ENCODE measurements around the gene RAB36.

RAB36 gene

GRCh38 chr22:23108249-23109078, 36.8 kb upstream of the RAB36 start:
- no peak for DNase-seq (ENCODE audit: low read depth)

- DNase-seq (ENCODE audit: low read depth), result no peak
These were observed 36.3 kb upstream of the RAB36 start for GRCh38 chr22:23109079-23109347.

- no peak for DNase-seq (ENCODE audit: low read depth)
These were observed 35.8 kb upstream of the RAB36 start for GRCh38 chr22:23109441-23109978.

DNA sequence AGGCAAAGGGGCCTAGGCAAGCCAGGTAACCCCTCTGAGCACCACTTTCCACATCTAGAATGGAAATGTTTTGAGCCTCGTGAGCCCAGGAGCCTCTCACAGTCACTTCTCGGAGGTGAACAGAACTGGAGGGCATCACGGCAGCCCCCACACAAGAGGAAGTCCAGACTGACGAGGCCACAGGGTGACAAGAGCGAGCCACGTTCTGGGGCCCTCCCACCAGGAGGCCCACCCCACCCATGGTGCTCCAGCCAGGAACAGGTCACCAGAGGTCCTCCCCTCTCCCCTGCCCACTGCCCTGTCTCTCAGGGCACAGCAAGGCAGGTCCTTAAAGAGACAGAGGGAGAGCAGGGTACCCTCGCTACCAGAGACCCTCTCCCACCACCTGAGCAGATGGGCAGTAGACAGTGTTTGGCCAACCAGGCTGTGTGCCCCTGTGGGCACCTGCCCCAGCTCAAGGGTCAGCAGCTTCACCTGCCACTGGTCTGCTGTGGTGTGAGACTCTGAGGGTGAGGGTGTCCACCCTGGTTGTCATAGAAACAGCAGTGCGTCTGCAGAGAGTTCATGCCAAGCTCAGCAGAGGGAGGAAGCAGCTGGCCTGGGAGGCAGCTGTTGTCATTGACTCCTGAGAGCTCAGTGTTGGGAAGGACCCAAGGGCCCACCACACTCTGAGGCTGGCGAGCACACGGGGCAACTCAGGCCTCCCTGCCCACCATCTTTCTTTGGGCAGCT, 34.9 kb upstream of the RAB36 start:
- DNase-seq (ENCODE audit: low read depth), result no peak

DNA sequence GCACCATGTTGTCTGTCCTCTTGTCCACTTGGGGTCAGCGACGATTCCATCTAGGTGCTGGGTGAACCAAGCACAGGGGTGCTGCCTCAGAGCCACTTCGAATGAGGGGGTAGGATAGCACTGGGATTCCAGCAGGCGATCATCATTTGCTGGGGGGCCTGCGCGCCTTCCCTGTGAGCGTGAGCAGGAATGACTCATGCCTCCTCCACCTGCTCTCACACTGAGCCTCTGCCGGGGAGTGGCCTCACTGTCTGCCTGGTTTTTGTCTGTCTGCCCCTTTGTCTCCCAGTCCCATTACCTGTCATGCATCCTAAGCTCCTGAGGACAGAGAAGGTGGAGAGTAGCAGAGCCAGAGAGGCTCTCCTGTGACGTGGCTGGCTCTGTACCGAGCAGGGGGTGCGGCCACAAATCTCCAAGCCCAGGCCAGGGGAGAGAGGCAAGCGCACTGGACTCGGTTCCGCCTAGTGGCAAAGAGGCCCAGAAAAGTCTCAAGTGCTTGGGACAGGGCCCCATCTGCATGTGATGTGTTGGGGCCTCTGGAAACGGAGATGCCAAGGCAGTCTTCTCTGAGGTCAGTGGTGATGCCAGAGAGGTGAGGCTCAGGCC, 34.3 kb upstream of the RAB36 start:
- no peak for DNase-seq (ENCODE audit: low read depth)

DNA sequence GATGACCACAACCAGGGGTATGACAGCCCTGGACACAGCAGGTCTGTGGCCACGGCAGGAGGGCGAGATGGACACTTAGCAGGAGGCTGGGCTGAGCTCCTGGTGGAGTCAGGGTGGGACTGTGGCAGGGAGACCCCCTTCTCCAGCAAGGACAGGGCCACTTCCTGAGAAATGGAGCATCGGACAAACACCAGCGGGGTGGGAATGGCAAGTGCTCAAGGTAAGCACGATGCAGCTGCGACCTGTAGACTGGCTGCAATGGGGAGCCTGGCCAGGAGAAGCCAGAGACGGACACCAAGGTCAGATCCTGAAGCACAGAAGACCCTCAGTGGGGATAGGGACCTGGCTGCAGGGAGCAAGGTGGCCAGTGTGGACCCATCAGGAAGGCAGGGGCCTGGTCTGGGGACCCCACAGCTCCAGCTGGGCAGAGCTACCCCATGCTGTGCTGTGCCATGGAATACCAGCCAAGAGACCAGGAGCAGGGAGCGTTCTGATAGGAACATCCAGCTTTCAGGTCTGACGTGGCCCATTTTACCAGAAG, 32.7 kb upstream of the RAB36 start:
- no peak for DNase-seq (ENCODE audit: low read depth)

DNA sequence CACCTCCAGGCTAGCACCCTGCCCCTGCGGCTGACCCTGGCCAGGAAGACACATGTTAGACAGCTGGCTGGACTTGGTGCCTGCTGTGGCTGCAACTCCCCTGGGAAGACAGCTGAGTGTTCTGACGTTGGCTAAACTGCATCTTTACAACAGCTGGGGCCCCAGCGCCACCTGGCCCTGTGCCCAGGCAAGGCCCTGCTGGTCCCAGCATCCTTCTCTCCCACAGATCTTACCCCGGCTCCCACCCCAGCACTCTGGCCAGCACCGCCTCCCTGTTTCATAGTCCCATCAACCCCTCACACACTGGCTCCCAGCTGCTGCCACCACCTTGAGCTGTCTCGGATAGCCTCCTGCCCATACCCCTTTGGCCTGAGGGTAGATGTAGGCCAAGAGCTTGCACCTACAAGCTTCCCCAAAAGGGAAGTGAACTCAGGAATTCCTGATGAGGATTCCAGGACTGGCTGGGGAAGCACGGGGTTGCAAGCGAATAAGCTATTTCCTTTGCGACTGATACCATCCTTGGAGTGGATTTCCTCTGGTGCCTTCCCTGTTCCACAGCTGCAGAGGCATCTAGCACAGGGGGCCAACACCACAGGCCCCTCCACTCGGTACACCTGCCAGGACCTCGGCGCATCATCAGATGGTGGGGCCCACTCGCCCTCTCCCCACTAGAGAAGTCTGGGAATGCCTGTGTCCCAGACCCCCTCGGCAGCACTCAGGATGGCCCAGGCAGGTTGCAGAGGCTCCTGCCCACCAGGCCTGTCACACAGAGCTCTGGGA, 32.0 kb upstream of the RAB36 start:
- DNase-seq (ENCODE audit: low read depth), result no peak

- no peak for DNase-seq (ENCODE audit: low read depth)
These were observed 31.2 kb upstream of the RAB36 start for GRCh38 chr22:23113847-23114720.

GRCh38 chr22:23114721-23115020, 30.6 kb upstream of the RAB36 start:
- no peak for DNase-seq (ENCODE audit: low read depth)

DNA sequence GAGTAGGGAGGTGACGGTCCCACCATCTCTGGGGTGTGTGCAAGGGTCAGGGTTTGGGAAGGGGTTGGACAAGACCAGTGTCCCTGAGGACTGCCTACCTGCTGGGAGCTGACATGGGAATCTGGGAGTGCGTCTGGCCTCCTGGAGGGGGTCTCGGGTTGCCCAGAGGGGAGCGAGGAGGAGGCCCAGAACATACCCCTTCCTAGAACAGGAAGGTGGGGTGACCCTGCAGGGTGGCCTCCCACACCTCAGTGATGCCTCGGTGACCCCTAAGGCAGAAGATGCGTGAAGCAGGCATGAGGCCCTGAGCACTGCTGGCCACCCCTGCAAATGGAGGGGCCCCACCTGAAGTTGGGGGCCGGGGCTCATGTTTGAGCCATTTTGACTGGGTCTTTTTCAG, 29.9 kb upstream of the RAB36 start:
- no peak for DNase-seq (ENCODE audit: low read depth)

DNA sequence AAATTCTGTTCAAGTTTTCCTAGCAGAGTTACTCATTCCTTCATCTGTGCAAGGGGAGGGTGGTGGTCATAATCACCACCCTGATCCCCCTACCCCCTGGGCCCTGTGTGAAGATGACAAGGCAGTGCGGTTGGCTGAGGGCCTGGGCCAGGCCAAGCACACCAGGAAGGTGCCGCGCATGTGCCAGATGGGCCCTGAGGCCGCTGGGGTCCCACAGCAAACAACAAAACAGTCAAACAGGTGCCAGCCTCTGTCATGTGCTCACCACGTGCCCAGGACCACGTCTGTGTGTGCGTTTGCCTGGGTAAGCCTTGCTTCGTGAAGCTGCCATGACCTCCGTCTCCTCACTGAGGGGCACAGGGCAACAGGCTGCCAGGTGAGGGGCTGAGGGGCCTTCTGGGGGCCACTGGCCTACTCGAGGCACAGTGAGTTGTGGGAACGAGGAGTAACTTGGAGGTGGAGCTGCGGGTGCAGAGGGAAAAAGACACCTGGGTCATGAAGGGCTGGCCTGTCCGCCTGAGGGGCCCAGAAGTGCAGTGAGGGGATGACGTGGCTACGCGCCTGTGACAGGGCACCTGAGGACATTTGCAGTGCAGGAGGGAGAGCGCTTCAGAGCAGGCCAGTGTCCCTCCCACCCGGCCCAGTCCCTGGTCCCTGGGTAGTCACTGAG, 29.3 kb upstream of the RAB36 start:
- no peak for DNase-seq (ENCODE audit: low read depth)

- DNase-seq (ENCODE audit: low read depth), result no peak
These were observed 28.6 kb upstream of the RAB36 start for GRCh38 chr22:23116506-23117263.

- no peak for DNase-seq (ENCODE audit: low read depth)
These were observed 28.0 kb upstream of the RAB36 start for GRCh38 chr22:23117275-23117674.

GRCh38 chr22:23117891-23118646, 27.2 kb upstream of the RAB36 start:
- DNase-seq (ENCODE audit: low read depth), result no peak

- DNase-seq (ENCODE audit: low read depth), result no peak
These were observed 26.4 kb upstream of the RAB36 start for GRCh38 chr22:23118647-23119493.

DNA sequence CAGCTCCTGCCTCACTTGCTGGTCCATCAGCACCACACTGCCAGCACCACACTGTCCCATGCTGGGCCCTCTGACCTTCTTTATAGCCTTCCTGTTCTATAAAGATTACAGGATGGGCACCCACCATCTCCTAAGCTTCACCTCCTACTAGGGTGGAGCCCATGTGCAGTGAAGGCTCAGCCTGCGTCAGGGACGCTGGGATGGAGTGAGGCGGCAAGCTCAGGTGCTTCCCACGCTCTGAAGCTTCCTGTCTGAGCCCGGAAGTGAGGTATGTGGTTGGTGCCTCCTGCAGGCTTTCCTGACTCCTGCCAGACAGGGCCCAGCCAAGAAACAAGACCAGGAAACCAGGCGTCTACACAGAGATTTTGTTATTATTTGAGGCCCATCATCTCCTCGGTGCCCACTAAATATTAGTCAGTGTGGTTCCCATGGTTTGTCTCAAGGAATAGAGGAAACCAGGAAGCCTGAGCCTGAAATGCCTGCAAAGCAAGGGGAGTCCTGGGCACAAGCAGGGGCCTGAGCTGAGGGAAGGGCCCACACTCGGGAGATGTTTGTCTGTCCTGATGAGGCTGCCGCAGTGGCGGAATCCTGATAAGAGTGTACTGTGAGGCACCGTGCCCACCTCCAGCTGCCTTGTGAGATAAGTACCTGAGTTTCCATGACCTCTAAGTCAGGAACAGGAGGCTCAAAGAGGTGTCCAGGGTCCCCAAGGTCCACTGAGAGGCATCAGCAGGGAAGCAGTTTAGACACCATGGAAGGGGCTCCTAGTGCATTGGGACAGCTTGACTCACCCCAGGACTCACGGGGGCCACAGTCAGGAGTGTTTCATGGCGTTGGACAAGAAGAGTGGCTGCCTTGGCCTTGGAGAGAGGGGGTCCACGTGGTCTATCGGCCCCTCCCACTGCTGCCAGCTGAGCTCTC, 25.5 kb upstream of the RAB36 start:
- DNase-seq (ENCODE audit: low read depth), result no peak

DNA sequence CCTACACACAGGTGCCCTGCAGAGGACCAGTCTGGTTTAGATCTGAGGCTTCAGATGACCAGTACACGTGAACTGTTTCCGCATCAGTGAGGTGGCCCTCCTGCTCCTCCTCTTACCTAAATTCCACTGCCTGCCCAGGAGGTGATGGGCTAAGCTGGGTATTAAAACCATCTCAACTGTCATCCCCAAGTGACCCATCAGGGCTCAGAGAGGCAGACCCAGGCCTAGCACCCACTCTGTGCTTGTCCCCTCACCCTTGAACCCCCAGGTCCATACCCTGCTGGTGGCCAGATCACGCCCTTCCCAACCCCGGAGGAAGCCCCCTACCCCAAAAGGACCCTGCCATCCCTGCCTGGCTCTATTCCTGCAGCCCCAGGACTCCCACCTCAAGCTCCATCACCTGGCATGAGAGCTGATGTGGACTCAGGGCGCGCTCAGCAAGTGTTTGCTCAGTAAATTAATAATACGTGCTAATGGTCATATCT, 24.8 kb upstream of the RAB36 start:
- DNase-seq (ENCODE audit: low read depth), result no peak
